C4-2B (cell line): ENCODE measurements around the gene LYSMD3.

Source experiments
- H3K27ac ChIP-seq: fragments of 450-650 bp; 2 replicates; pipeline ENCODE4 v1.5.1; 2017
- CTCF ChIP-seq: fragments of 450-650 bp; conservative IDR thresholded peaks from 2 replicates; pipeline ENCODE4 v1.5.1; 2017; ENCODE audit warnings: mild to moderate bottlenecking
- ZFX ChIP-seq: fragments of 450-650 bp; IDR thresholded peaks from 2 replicates; pipeline ENCODE4 v1.6.1; 2017

The LYSMD3 gene

GRCh38 chr5:90504743-90505142, 24.6 kb downstream of the LYSMD3 start:
- H3K27ac ChIP-seq = no peak overlapping the region
- TF ChIP-seq CTCF = no peak
- TF ChIP-seq ZFX = no peak

- no peak for TF ChIP-seq CTCF
- TF ChIP-seq ZFX = no peak
- no peak overlapping the region for H3K27ac ChIP-seq
Measured at GRCh38 chr5:90503596-90503995, 25.8 kb downstream of the LYSMD3 start.

GRCh38 chr5:90495146-90495545, 34.2 kb downstream of the LYSMD3 start:
- TF ChIP-seq CTCF = no peak
- TF ChIP-seq ZFX = no peak

GRCh38 chr5:90494043-90494442, 35.3 kb downstream of the LYSMD3 start:
- H3K27ac ChIP-seq = no peak overlapping the region
- no peak for TF ChIP-seq ZFX
- no peak for TF ChIP-seq CTCF

More at GRCh38 chr5:90495146-90495545, 34.2 kb downstream of the LYSMD3 start:
- no peak overlapping the region for H3K27ac ChIP-seq

GRCh38 chr5:90488791-90489190, 40.6 kb downstream of the LYSMD3 start:
- TF ChIP-seq ZFX = no peak
- no peak for TF ChIP-seq CTCF
- H3K27ac ChIP-seq = no peak overlapping the region

GRCh38 chr5:90484540-90484939, 44.8 kb downstream of the LYSMD3 start:
- TF ChIP-seq CTCF (no peak), ZFX (no peak)
- no peak overlapping the region for H3K27ac ChIP-seq

GRCh38 chr5:90483206-90483605, 46.2 kb downstream of the LYSMD3 start:
- TF ChIP-seq CTCF = no peak
- TF ChIP-seq ZFX = no peak
- H3K27ac ChIP-seq = no peak overlapping the region
